HepG2 (cell line): ENCODE results near the gene RESP18. TPM values are rescaled to one million over a fixed set of nuclear protein-coding genes. Genes with fewer than 3 reads are reported as not detected.
A peak's percentile ranks its signal among the peaks of the same experiment; 100 is the strongest.

Source experiments
- ATF5 ChIP-seq: sonication (generic); formaldehyde crosslinking; IDR thresholded peaks from 2 replicates; pipeline ENCODE4 v1.4.0; 2020; ENCODE audit warnings: mild to moderate bottlenecking, low read depth, missing genetic modification reagents
- HNRNPK ChIP-seq: fragments of 200-400 bp; formaldehyde crosslinking; IDR thresholded peaks from 2 replicates; pipeline ENCODE4 v1.6.1; 2018; ENCODE audit warnings: low read length, low read depth, moderate library complexity, mild to moderate bottlenecking; ENCODE audit not compliant: poor library complexity, severe bottlenecking
- IKZF1 ChIP-seq: fragments of 450-650 bp; IDR thresholded peaks from 2 replicates; pipeline ENCODE4 v1.7.1; 2016
- PAX8 ChIP-seq: sonication (generic); formaldehyde crosslinking; IDR thresholded peaks from 2 replicates; pipeline ENCODE4 v1.8.0; 2022; ENCODE audit warnings: mild to moderate bottlenecking, missing genetic modification reagents, borderline replicate concordance
- PHF20 ChIP-seq: sonication (generic); formaldehyde crosslinking; IDR thresholded peaks from 2 replicates; pipeline ENCODE4 v1.5.0; 2020; ENCODE audit warnings: mild to moderate bottlenecking, missing genetic modification reagents
- PTBP1 ChIP-seq: fragments of 200-400 bp; formaldehyde crosslinking; IDR thresholded peaks from 2 replicates; pipeline ENCODE4 v1.6.1; 2018; ENCODE audit warnings: low read length, low read depth; ENCODE audit not compliant: poor library complexity, severe bottlenecking
- SMAD1 ChIP-seq: sonication (generic); formaldehyde crosslinking; IDR thresholded peaks from 2 replicates; pipeline ENCODE4 v1.4.0; 2020; ENCODE audit warnings: missing genetic modification reagents, low read depth, mild to moderate bottlenecking, borderline replicate concordance
- SSRP1 ChIP-seq: IDR thresholded peaks from 2 replicates; pipeline ENCODE4 v1.6.1; 2016; ENCODE audit warnings: control low read depth
- TEAD2 ChIP-seq: sonication (generic); formaldehyde crosslinking; IDR thresholded peaks from 2 replicates; pipeline ENCODE4 v1.9.0; 2021; ENCODE audit warnings: missing genetic modification reagents
- ZKSCAN1 ChIP-seq: fragments of 150-350 bp; IDR thresholded peaks from 2 replicates; pipeline ENCODE4 v1.6.1; 2014; ENCODE audit warnings: low read length
- ZKSCAN5 ChIP-seq: sonication (generic); formaldehyde crosslinking; IDR thresholded peaks from 2 replicates; pipeline ENCODE4 v1.5.1; 2020; ENCODE audit warnings: mild to moderate bottlenecking, missing genetic modification reagents
- ZNF10 ChIP-seq: sonication (generic); formaldehyde crosslinking; IDR thresholded peaks from 2 replicates; pipeline ENCODE4 v1.4.0; 2020; ENCODE audit warnings: mild to moderate bottlenecking, low read depth, missing genetic modification reagents, borderline replicate concordance
- ZNF180 ChIP-seq: sonication (generic); formaldehyde crosslinking; IDR thresholded peaks from 2 replicates; pipeline ENCODE4 v1.4.0; 2020; ENCODE audit warnings: low read depth, missing genetic modification reagents, borderline replicate concordance
- ZNF24 ChIP-seq: fragments of 450-650 bp; IDR thresholded peaks from 2 replicates; pipeline ENCODE4 v1.6.1; 2017; ENCODE audit warnings: antibody characterized with exemption, mild to moderate bottlenecking
- ZNF282 ChIP-seq: fragments of 450-650 bp; IDR thresholded peaks from 2 replicates; pipeline ENCODE4 v1.6.1; 2018; ENCODE audit not compliant: partially characterized antibody
- ZNF775 ChIP-seq: sonication (generic); formaldehyde crosslinking; IDR thresholded peaks from 2 replicates; pipeline ENCODE4 v1.4.0; 2020; ENCODE audit warnings: missing genetic modification reagents, mild to moderate bottlenecking, moderate library complexity, borderline replicate concordance
- ZUFSP ChIP-seq: sonication (generic); formaldehyde crosslinking; IDR thresholded peaks from 2 replicates; pipeline ENCODE4 v1.9.0; 2021; ENCODE audit warnings: missing genetic modification reagents, mild to moderate bottlenecking, borderline replicate concordance
- polyA plus RNA-seq, 8 experiments: library from polyadenylated mRNA; depleted of rRNA in 3 of 8; stranded (reverse) in 7 of 8; unstranded in 1 of 8; fragments of >200 nt; fragmentation: Illumina TruSeq in 4 of 8; extraction: Trizol in 4 of 8; gene quantifications; 2 replicates each; pipeline versions ENCODE4 v1.2.1 to v1.2.3, GENCODE V29; 2011 to 2016; ENCODE audit warnings: low read depth in 4 of 8, missing spikeins in 1 of 8, mixed read lengths in 1 of 8; ENCODE audit not compliant: insufficient read depth in 1 of 8
- total RNA-seq, 5 experiments: library from RNA; depleted of rRNA; stranded (reverse); fragments of >200 nt; fragmentation: Illumina TruSeq; extraction: Trizol; gene quantifications; 2 replicates each; pipeline ENCODE4 v1.2.3, GENCODE V29; 2016; ENCODE audit warnings: low read depth in 1 of 5
- TF ChIP-seq, protein P1 (sequence below): sonication (generic); formaldehyde crosslinking; IDR thresholded peaks from 2 replicates; pipeline ENCODE4 v1.4.0; 2020; ENCODE audit warnings: missing genetic modification reagents, borderline replicate concordance

Gene RESP18
- total and polyA plus RNA-seq, 2 of the 13 experiments (the other 11 are each of a cell fraction or from before 2014, with no cell fraction given) = not detected

DNA sequence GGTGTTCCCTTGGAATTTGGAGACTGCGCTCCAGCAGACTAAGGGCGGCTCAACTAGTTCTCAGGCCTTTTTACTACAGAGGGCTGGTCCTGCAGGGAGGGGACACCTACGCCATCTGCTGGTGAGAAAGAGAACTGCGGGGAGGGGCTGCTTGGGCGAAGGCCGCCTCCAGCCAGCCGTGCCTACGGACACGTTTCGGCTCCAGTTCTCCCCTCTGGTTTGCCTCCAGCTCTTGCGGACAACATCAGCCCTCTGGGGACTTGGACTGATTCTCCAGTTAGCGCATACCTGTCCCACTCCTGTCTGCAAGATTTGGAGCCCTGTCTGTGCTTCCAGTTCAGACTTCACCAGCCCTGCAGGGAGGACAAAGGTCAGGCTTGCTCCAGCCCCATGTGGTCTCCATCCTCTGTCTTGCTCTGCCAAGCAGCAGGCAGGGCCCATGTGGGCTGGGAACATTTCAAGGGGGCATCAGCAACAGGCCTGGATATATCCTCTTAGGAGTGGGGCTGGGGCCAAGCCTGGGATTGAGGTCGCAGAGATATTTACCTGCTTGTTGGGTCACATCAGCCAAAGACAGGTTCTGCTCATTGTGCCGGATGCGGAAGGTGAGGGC is 33.7 kb downstream of the RESP18 start (continued):
- TF ChIP-seq, protein P1, sequence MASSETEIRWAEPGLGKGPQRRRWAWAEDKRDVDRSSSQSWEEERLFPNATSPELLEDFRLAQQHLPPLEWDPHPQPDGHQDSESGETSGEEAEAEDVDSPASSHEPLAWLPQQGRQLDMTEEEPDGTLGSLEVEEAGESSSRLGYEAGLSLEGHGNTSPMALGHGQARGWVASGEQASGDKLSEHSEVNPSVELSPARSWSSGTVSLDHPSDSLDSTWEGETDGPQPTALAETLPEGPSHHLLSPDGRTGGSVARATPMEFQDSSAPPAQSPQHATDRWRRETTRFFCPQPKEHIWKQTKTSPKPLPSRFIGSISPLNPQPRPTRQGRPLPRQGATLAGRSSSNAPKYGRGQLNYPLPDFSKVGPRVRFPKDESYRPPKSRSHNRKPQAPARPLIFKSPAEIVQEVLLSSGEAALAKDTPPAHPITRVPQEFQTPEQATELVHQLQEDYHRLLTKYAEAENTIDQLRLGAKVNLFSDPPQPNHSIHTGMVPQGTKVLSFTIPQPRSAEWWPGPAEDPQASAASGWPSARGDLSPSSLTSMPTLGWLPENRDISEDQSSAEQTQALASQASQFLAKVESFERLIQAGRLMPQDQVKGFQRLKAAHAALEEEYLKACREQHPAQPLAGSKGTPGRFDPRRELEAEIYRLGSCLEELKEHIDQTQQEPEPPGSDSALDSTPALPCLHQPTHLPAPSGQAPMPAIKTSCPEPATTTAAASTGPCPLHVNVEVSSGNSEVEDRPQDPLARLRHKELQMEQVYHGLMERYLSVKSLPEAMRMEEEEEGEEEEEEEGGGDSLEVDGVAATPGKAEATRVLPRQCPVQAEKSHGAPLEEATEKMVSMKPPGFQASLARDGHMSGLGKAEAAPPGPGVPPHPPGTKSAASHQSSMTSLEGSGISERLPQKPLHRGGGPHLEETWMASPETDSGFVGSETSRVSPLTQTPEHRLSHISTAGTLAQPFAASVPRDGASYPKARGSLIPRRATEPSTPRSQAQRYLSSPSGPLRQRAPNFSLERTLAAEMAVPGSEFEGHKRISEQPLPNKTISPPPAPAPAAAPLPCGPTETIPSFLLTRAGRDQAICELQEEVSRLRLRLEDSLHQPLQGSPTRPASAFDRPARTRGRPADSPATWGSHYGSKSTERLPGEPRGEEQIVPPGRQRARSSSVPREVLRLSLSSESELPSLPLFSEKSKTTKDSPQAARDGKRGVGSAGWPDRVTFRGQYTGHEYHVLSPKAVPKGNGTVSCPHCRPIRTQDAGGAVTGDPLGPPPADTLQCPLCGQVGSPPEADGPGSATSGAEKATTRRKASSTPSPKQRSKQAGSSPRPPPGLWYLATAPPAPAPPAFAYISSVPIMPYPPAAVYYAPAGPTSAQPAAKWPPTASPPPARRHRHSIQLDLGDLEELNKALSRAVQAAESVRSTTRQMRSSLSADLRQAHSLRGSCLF (CRISPR knock-in tag) = no peak
- TF ChIP-seq ZKSCAN5 (CRISPR knock-in tag) (no peak), PAX8 (CRISPR knock-in tag) (0 out of 2 replicates have a peak, but pooled peaks have one; percentile 34), ZUFSP (no peak), SMAD1 (CRISPR knock-in tag) (peak; percentile 72; the same call in 1 of the 2 replicates), ZNF10 (CRISPR knock-in tag) (no peak), ZNF775 (CRISPR knock-in tag) (no peak), IKZF1 (no peak), SSRP1 (CRISPR knock-in tag) (no peak), PTBP1 (no peak), ZNF282 (no peak), ZKSCAN1 (no peak), PHF20 (CRISPR knock-in tag) (no peak), ZNF24 (no peak), TEAD2 (no peak), ATF5 (CRISPR knock-in tag) (peak; percentile 24; the same call in 1 of the 2 replicates), HNRNPK (no peak), ZNF180 (CRISPR knock-in tag) (no peak)
